Esophagus (tissue), 2 donors: ENCODE data around the gene PPP1R3A. TPM values are rescaled to one million over a fixed set of nuclear protein-coding genes. Genes with fewer than 3 reads are reported as not detected.

Experiments used
- H3K27ac ChIP-seq, 2 donors: one replicate each; pipeline ENCODE4 v1.5.1; 2013; ENCODE audit warnings: low read depth in 2 of 2, mild to moderate bottlenecking in 2 of 2, inconsistent platforms in 1 of 2, low read length in 1 of 2, moderate library complexity in 1 of 2
- H3K27me3 ChIP-seq, 2 donors: one replicate each; pipeline ENCODE4 v1.6.1; 2013; ENCODE audit warnings: low read length in 2 of 2, control low read depth in 1 of 2, mild to moderate bottlenecking in 1 of 2; ENCODE audit not compliant: insufficient read depth in 2 of 2, control insufficient read depth in 1 of 2
- H3K36me3 ChIP-seq, 2 donors: one replicate each; pipeline ENCODE4 v1.6.1; 2013; ENCODE audit warnings: low read length in 1 of 2; ENCODE audit not compliant: control insufficient read depth in 2 of 2, insufficient read depth in 2 of 2
- H3K4me1 ChIP-seq, 2 donors: one replicate each; pipeline ENCODE4 v1.6.1; 2013; ENCODE audit warnings: low read length in 1 of 2; ENCODE audit not compliant: control insufficient read depth in 2 of 2, insufficient read depth in 2 of 2
- H3K4me3 ChIP-seq, 2 donors: one replicate each; pipeline ENCODE4 v1.5.1; 2013; ENCODE audit warnings: low read length in 2 of 2, mild to moderate bottlenecking in 2 of 2, low read depth in 1 of 2, moderate library complexity in 1 of 2
- H3K9me3 ChIP-seq, 2 donors: one replicate each; pipeline ENCODE4 v1.6.1; 2013; ENCODE audit warnings: mild to moderate bottlenecking in 2 of 2, low read depth in 1 of 2, low read length in 1 of 2, moderate library complexity in 1 of 2; ENCODE audit not compliant: control insufficient read depth in 2 of 2, insufficient read depth in 1 of 2
- whole genome bisulfite sequencing, 2 donors: extraction: QIAGEN DNeasy Blood & Tissue Kit; methylation state at CpG; one replicate each; pipeline ENCODE4 v1.1.7; 2013; 5-methylcytosine and 5-hydroxymethylcytosine counted together
- polyA plus RNA-seq, 2 donors: library from polyadenylated mRNA; stranded (reverse); fragments of 200-250 nt; gene quantifications; one replicate each; pipeline ENCODE4 v1.2.3, GENCODE V29; 2013
- donor health status: healthy with polysubstance abuse.
- donor health status: Bipolar disorder and iron deficiency.

Gene PPP1R3A
- polyA plus RNA-seq, 2 donors = not detected

GRCh38 chr7:113835367-113835766, 83.4 kb downstream of the PPP1R3A start:
- no peaks in the 10 kb centered on the region for H3K4me1 ChIP-seq
- H3K9me3 ChIP-seq = no peaks in the 10 kb centered on the region
- H3K27ac ChIP-seq = no peak overlapping the region
- WGBS, 2 donors = 71 to 83% methylated on average over 2 of the region's 2 CpGs
- no peaks in the 10 kb centered on the region for H3K27me3 ChIP-seq
- no peaks in the 10 kb centered on the region for H3K36me3 ChIP-seq
- H3K4me3 ChIP-seq = no peak overlapping the region

- Histone ChIP-seq H3K4me3 (no peak overlapping the region), H3K36me3 (no peaks in the 10 kb centered on the region), H3K27me3 (no peaks in the 10 kb centered on the region), H3K4me1 (no peaks in the 10 kb centered on the region), H3K9me3 (no peaks in the 10 kb centered on the region), H3K27ac (no peak overlapping the region)
- 87 to 88% methylated on average over 1 of the region's 1 CpG for WGBS, 2 donors
Measured at GRCh38 chr7:113832196-113832745, 86.5 kb downstream of the PPP1R3A start.

GRCh38 chr7:113831556-113831955, 87.3 kb downstream of the PPP1R3A start:
- H3K36me3 ChIP-seq = no peaks in the 10 kb centered on the region
- H3K27ac ChIP-seq = no peak overlapping the region
- no peaks in the 10 kb centered on the region for H3K4me1 ChIP-seq
- WGBS, 2 donors = 16 to 39% methylated on average over 1 of the region's 1 CpG
- no peaks in the 10 kb centered on the region for H3K27me3 ChIP-seq
- no peak overlapping the region for H3K4me3 ChIP-seq
- H3K9me3 ChIP-seq = no peaks in the 10 kb centered on the region

GRCh38 chr7:113828581-113828980, 90.2 kb downstream of the PPP1R3A start:
- WGBS, 2 donors = 56 to 57% methylated on average over 3 of the region's 3 CpGs
- Histone ChIP-seq H3K36me3 (no peaks in the 10 kb centered on the region), H3K9me3 (no peaks in the 10 kb centered on the region), H3K27ac (no peak overlapping the region), H3K27me3 (no peaks in the 10 kb centered on the region), H3K4me1 (no peaks in the 10 kb centered on the region), H3K4me3 (no peak overlapping the region)
